HG02981 (cell line): Measurements from ENCODE around the gene FAM151A.
"Not testable (repeated sequence)": the region's sequence is repeated elsewhere in the genome, so short reads cannot be mapped to it uniquely, and the experiment has no call there.

Experiments used
- ATAC-seq: cut with Tn5 transposase; IDR thresholded peaks from one replicate; pipeline ENCODE4 v1.9.1; 2021; ENCODE audit warnings: mild to moderate bottlenecking, moderate library complexity; ENCODE audit not compliant: unreplicated experiment

Gene FAM151A

DNA sequence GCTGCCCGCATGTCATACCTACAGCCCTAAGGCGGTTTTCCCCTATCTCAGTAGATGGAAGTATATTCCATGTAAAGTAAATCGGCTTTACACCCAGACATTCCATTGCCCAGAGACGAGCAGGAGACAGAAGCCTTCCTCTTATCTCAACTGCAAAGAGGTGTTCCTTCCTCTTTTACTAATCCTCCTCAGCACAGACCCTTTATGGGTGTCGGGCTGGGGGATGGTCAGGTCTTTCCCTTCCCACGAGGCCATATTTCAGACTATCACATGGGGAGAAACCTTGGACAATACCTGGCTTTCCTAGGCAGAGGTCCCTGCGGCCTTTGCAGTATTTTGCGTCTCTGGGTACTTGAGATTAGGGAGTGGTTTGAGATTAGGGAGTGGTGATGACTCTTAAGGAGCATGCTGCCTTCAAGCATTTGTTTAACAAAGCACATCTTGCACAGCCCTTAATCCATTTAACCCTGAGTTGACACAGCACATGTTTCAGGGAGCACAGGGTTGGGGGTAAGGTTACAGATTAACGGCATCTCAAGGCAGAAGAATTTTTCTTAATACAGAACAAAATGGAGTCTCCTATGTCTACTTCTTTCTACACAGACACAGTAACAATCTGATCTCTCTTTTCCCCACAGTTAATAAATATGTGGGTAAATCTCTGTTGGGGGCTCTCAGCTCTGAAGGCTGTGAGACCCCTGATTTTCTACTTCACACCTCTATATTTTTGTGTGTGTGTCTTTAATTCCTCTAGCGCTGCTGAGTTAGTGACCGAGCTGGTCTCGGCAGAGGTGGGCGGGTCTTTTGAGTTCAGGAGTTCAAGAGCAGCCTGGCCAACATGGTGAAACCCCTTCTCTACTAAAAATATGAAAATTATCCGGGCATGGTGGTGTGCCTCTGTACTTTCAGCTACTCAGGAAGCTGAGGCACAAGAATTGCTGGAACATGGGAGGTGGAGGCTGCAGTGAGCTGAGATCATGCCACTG is 13.4 kb upstream of the FAM151A start:
- not testable (repeated sequence) for ATAC-seq

DNA sequence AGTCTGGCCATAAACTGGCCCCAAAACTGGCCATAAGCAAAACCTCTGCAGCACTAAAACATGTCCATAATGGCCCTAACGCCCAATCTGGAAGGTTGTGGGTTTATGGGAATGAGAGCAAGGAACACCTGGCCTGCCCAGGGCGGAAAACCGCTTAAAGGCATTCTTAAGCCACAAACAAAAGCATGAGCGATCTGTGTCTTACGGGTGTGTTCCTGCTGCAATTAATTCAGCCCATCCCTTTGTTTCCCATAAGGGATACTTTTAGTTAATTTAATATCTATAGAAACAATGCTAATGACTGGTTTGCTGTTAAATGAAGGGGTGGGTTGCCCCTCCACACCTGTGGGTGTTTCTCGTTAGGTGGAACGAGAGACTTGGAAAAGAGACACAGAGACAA is 12.5 kb upstream of the FAM151A start:
- ATAC-seq, result not testable (repeated sequence)

DNA sequence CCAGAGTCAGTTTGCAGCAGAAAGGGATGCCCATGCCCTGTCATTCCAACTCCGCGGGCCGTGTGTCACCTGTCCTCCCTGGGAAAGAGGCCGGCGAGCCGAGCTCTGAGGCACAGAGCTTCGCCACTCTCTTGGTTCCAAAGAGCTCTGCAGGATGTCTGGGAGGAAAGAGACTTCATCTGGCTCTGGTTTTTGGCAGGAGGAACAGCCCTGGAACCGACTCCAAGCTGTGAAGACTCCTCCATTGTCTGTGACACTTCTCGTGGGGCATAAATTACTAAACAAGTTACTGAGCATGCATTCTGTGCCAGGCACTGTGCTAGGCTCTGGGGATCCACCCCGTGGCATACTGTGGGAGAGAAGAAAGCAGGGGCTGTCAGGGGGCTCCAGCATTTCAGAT is 3.9 kb upstream of the FAM151A start:
- no peak for ATAC-seq

DNA sequence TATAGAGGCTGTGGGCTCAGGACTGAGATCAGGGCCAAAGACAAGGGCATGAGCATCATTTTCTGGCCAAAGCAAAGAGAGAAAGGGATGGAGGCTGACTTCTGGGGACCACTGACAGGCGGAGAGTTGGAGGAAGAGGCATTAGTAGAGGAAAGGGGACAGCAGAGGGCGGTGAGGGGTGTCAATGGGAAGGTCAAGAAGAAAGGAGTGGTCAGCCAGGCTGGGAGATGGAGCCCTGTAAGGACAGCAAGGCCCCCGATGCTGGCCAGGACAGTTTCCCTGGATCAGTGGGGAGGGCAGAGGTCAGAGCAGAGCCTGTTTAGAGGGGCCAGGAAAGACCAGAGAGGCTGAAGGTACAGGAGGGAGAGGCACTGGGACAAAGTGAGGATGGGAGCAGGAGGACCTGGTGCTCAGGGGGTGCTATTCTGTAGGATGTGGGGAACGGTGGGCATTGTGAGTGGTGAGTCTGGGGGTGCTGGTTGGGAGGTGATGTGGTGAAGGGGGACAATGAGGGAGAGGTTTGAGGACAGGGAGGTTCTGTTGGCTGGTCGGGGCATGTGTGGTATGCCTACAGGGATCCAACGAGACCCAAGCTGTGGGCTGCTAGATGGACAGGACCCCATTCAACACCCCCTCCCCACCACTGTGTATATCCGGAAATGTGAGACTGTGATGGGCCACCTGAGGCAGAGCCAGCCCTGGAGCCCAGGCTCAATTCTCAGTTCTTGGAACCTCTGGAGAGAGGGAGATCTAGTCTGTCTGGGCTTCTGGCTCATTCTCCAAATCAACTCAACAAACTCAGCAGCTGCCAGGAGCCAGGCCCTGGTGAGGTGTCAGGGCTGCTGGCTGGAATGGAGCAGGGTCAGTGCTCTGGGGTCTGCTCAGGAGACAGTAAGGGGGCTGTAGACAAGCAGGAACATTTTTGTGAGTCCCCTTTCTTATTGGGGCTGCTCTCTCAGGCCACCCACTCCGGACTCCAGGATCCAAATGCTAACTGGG is 1.4 kb upstream of the FAM151A start:
- no peak for ATAC-seq

DNA sequence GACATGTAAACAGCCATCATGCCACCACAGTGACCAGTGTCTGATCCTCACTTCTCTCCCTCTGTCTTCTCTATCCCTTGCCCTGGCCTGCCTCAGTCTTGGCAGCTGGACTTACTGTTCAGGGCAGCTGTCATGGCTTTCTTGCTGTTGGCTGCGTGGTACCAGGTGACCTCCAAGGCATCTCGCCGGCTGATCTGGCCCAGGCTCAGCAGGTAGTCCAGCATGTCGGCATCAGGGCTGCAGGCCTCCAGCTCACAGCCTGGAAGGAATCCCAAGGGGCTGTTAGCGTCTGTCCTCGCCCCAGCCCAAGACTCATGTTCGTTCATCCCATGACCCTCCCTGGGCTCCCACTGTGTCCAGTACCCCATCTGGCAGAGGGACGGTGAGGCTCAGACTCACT is 3.6 kb downstream of the FAM151A start:
- no peak for ATAC-seq

DNA sequence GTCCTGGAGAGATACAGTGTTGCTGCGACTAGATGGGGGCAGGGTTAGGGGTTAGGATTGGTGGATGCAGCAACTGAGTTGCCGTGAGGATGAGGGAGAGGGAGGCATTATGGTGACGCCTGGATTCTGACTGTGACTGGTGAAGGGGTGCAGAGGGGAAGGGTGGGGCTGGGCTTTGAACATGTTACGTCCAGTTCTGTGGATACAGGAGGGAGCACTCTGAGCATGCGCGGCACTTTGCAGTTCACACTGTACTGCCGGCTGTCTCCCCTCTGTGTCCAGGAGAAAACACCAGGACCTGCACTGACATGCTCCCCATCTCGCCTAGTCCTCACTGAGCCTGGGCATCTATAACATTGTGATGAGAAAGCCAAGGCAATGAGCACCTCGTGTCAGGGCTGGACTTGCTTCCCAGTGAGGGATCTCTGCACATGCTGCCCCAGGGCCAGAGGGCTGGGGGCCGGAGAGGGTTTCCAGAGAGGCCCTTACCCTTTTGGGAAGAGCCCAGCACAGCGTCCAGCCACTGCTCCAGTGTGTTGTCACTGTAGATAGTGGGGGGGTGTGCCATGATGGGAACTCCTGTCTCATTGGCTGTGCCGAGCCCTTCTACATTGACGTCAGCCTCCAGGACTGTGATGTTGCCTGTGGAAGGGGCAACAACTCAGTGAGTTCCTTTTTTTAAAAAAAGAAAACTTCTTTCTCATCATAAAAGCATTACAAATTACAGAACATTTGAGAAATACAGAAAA is 7.6 kb downstream of the FAM151A start:
- ATAC-seq, result no peak

DNA sequence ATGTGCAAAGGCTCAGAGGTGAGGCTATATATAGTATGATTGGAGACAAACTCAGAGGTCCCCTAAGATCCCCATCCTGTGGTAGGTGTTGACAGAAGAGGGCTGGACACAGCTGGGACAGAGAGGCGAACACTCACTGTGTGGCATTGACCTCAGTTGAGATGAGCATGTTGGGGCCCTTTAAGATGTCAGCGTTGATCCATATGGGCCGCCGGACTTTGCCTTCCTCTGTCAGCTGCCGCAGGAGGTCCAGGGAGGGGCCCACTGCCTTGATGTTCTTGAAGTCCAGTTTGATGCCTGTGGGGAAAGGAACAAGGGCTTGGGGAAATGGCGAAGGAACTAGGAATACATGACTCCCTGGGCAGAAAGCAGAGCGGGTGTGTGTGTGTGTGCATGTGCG is 8.8 kb downstream of the FAM151A start:
- no peak for ATAC-seq

DNA sequence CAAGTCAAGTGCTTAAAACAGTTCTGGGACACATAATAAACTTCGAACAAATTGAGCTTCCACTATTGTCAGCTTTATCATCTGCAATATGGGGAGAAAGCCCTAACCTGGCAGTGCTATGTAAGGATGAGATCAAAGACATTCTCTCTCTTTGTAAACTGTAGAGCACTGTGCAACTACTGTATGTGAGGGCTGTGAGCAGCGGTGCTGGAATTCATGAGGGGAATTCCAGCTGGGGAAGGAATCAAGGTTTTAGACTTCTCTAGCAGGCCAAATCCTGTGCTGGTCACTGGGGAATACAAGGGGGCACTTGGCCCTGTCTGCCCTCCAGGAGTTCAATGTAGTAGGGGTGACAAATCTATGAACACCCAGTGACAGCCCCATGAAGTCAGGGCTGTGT is 9.3 kb downstream of the FAM151A start:
- no peak for ATAC-seq

DNA sequence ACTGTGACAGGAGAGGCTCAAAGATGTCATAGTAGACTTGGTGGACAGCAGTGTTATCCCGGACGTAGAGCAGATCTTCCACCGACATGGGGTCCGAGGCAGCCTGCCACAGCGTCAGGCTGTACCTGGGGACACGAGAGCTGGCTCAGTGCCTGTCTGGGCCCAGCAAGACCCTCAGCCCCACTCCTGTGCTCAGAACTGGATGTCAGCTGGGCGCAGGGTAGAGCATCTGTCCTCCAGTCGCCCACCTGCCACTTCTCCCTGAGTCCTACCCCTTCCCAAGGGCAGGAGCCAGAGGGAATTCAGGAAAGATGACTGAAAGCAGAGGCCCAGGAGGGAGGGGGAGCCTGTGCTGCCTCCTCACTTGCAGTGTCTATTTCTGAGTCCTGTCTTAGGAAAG is 11.7 kb downstream of the FAM151A start:
- no peak for ATAC-seq

DNA sequence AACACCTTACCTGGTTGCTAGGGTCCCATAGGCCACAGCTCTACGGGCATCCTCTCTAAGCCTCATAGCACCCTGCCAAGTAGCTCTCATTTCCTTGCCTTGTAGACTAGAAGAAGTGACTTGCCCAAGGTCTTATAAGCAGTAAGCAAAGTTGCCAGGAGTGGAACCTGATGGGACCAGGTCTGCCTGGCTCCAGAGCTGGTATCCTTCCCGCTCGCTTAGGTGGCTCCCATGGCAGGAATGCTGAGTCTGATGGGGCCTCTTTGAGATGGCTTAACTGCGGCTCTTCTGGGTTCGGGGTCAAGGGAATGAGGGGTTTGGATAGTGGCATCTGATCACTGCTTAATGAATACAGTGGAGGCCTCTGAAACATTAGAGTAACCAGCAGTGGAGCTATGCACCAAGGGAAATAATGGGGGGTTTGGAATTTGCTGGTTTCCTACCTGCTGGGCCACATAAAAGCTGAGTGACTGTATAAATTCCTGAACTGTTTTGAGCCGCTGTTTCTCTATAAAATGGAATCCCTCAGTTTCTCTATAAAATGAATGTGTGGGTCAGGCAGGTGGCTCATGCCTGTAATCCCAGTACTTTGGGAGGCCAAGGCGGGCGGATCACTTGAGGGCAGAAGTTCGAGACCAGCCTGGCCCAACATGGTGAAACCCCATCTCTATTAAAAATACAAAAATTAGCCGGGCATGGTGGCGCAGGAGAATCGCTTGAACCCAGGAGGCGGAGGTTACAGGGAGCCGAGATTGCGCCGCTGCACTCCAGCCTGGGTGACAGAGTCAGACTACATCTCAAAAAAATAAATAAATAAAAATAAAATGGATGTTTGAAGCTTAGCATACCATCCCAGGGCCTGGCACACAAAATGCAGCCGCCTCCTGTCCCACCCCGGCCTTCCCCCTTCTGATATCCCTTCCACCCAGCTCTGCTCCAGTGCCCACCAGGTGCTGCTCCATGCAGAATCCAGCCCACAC is 12.4 kb downstream of the FAM151A start:
- no peak for ATAC-seq

DNA sequence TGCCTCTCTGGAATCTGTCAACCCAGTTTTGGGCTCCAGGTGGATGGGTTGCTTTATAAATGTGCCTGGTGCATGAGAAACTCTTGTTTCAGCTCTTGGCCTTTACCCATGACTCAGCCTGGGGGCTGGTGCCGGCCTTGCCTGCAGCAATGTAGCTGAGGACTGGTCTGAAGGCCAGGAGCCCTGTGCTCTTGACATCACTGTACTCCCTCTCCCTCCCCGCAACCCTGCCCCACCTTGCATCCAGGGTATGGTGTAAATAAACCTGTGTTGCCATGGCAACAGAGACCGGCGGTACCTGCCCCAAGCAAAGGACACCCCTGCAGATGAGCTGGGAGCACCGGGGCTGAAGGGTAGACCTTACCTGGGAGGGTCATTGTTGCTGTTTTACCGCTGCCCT is 13.3 kb downstream of the FAM151A start:
- ATAC-seq, result no peak

DNA sequence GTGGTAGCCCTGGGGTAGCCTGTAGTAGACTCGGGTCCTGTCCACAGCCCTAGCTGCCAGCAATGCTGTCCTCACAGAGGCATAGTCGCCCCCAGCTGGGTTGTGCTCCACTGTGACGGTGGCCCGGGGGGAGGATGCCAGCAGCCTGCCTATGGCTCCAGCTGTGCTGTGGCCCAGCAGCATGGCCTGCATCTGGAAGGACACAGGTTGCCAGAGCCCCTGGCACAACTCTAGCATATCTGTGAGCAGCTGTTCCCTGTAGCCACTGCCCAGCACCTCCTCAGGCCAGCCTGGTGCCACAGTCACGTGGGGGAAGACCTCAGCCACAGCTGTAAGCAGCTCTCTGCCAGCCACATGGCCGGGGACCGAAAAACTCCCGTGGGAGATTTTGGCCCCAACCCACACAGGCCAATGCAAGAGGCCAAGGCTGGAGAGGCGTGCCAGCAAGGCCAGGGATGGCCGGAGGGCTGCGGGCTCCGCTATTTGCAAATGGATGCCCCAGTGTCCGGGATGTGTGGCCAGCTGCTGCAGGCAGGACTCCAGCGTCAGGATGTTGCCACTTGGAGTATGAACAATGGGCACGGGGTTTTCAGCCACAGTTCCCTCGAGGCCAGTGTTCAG is 13.9 kb downstream of the FAM151A start:
- no peak for ATAC-seq

DNA sequence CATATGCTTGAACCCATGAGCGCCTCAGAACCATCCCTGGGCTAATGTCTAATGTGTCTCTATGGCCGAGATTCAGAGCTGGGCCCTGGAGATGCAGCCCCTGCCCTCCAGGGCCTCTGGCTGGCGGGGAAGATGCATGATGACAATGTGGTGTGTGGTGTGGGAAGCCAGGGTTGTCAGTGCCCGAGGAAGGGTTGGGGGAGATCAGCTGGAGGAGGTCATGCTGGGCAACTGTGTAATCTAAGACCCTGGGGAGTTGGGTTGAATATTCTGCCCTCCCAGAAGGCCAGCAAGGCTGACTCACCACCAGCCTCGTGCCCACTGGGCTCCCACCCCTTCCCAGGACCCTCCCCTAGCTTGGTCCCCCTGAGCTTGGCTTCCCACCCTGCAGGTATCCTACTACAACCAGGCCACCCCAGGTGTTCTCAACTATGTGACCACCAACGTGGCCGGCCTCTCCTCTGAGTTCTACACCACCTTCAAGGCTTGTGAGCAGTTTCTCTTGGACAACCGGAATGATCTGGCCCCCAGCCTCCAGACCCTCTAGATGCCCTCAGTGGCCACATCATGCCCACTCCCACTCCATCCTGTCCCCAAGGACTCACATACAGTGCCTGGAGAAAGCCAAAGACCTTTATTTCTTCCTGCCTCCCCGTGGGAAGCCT is 14.6 kb downstream of the FAM151A start:
- ATAC-seq, result no peak

DNA sequence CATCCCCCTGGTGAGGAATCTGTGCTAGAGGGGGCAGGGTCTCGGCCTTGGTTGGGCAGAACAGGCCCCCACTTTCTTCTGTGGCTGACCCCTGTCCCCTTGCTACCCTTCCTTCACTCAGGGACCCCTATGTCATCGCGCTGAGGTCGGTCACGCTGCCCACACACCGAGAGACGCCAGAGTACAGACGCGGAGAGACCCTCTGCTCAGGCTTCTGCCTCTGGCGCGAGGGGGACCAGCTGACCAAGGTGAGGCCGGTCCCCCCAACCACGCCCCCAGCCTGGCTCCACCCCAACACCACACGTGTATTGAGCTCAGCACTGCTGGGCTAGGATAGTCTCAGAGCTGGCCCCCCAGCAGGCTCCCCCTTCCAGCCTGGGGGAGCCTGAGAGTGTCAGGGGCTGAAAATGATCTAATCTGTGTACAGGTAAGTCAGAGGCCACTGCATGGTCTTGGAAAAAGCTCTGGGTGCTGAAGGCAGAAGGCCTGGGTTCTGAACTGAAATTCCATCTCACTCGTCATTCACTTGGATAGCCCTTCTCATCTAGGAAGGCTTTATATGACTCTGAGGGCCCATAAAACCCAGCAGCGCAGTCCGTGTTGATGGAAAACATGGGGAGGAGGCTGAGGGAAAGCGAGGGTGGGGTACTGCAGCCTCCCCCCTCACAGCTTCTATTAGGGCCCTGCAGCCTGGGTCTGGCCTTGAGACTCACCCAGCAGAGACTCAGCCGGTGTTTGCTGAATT is 15.3 kb downstream of the FAM151A start:
- ATAC-seq, result no peak

DNA sequence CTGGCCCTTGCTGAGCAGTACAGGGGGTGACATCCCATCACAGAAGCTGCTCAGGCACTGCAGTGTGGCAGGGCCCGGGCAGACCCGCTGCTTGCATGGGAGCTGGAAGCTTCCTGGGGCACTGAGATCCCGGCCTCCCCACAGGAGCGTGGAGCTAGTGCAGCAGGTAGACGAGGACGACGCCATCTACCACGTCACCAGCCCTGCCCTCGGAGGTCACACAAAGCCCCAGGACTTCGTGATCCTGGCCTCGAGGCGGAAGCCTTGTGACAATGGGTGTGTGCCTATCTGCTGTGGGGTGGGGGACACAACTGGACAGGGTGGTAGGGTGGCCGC is 16.4 kb downstream of the FAM151A start:
- no peak for ATAC-seq

DNA sequence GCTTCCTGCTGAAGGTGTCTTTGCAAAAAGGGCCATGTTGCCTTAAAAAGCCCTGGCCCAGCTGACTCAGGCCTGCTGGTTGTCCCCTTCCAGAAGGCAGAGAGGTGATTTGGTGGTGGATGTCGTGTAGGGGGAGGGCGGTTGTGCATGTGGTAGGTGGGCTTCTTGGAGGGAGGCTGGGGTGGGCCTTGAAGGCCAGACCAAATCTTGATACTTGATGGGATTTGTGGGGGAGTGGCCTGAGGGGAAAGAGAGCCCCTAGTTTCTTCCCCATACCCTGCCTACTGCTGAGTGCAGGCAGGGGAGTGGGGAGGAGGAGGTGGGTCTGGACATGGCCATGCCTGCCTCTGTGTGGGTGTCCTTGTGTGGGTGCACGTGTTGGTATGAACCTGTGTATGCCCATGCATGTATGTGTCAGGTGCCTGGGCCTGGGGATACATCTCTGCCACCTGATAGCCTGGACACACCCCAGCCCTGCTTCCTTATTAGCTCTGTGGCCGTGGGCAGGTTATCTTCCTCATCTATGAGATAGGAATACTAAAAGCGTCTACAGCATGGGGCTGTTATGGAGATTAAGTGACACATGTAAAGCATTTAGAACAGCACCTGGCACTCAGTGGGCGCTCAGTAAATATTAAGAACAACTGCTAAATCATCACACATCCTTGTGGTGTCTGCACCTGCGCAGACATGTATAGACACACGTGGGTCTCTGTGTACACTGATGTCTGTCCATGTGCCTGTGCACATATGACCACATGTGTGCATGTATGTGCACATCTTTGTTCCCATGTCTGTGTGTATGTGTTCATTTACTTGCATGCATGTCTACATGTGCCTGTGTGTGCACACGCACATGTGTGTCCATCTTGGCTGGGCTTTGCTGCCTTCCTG is 17.0 kb downstream of the FAM151A start:
- ATAC-seq, result no peak
